HepG2 (cell line): ENCODE results near the gene PVR. TPM values are rescaled to one million over a fixed set of nuclear protein-coding genes. Genes with fewer than 3 reads are reported as not detected.

ENCODE experiments used
- CBX5 ChIP-seq: sonication (generic); formaldehyde crosslinking; IDR thresholded peaks from 2 replicates; pipeline ENCODE4 v1.4.0; 2020; ENCODE audit warnings: missing genetic modification reagents, borderline replicate concordance
- GATAD1 ChIP-seq: IDR thresholded peaks from 2 replicates; pipeline ENCODE4 v1.6.1; 2016; ENCODE audit warnings: missing genetic modification reagents, missing compliant biosample characterization
- HMGA1 ChIP-seq: sonication (generic); formaldehyde crosslinking; conservative IDR thresholded peaks from 2 replicates; pipeline ENCODE4 v1.4.0; 2020; ENCODE audit warnings: missing genetic modification reagents
- ISX ChIP-seq: sonication (generic); formaldehyde crosslinking; conservative IDR thresholded peaks from 2 replicates; pipeline ENCODE4 v1.5.0; 2020; ENCODE audit warnings: missing genetic modification reagents
- MTA3 ChIP-seq: sonication (generic); formaldehyde crosslinking; IDR thresholded peaks from 2 replicates; pipeline ENCODE4 v1.4.0; 2020; ENCODE audit warnings: missing genetic modification reagents
- NFE2L1 ChIP-seq: sonication (generic); formaldehyde crosslinking; IDR thresholded peaks from 2 replicates; pipeline ENCODE4 v1.4.0; 2020; ENCODE audit warnings: missing genetic modification reagents, mild to moderate bottlenecking, borderline replicate concordance
- SRSF1 ChIP-seq: fragments of 200-400 bp; formaldehyde crosslinking; optimal IDR thresholded peaks from 2 replicates; pipeline ENCODE3; 2017; ENCODE audit warnings: mild to moderate bottlenecking, low read depth, low read length, moderate library complexity
- THAP11 ChIP-seq: IDR thresholded peaks from 2 replicates; pipeline ENCODE4 v1.6.1; 2016; ENCODE audit warnings: missing biosample characterization, missing genetic modification reagents
- TSC22D2 ChIP-seq: sonication (generic); formaldehyde crosslinking; IDR thresholded peaks from 2 replicates; pipeline ENCODE4 v1.5.1; 2020; ENCODE audit warnings: missing genetic modification reagents, mild to moderate bottlenecking, borderline replicate concordance
- ZNF44 ChIP-seq: sonication (generic); formaldehyde crosslinking; IDR thresholded peaks from 2 replicates; pipeline ENCODE4 v1.5.1; 2020; ENCODE audit warnings: mild to moderate bottlenecking, missing genetic modification reagents
- polyA plus RNA-seq, 8 experiments: library from polyadenylated mRNA; depleted of rRNA in 3 of 8; stranded (reverse) in 7 of 8; unstranded in 1 of 8; fragments of >200 nt; fragmentation: Illumina TruSeq in 4 of 8; extraction: Trizol in 4 of 8; gene quantifications; 2 replicates each; pipeline versions ENCODE4 v1.2.1 to v1.2.3, GENCODE V29; 2011 to 2016; ENCODE audit warnings: low read depth in 4 of 8, missing spikeins in 1 of 8, mixed read lengths in 1 of 8; ENCODE audit not compliant: insufficient read depth in 1 of 8
- total RNA-seq, 5 experiments: library from RNA; depleted of rRNA; stranded (reverse); fragments of >200 nt; fragmentation: Illumina TruSeq; extraction: Trizol; gene quantifications; 2 replicates each; pipeline ENCODE4 v1.2.3, GENCODE V29; 2016; ENCODE audit warnings: low read depth in 1 of 5
- TF ChIP-seq, protein P1 (sequence below): sonication (generic); formaldehyde crosslinking; IDR thresholded peaks from 2 replicates; pipeline ENCODE4 v1.5.0; 2020; ENCODE audit warnings: missing genetic modification reagents
- TF ChIP-seq, protein P2 (sequence below): IDR thresholded peaks from 2 replicates; pipeline ENCODE4 v1.6.1; 2018; ENCODE audit warnings: missing genetic modification reagents, mild to moderate bottlenecking, missing compliant biosample characterization
- TF ChIP-seq, protein P3 (sequence below): sonication (generic); formaldehyde crosslinking; IDR thresholded peaks from 2 replicates; pipeline ENCODE4 v1.4.0; 2020; ENCODE audit warnings: missing genetic modification reagents, low read depth, mild to moderate bottlenecking, borderline replicate concordance
- TF ChIP-seq, protein P4 (sequence below): sonication (generic); formaldehyde crosslinking; IDR thresholded peaks from 2 replicates; pipeline ENCODE4 v1.5.1; 2020; ENCODE audit warnings: mild to moderate bottlenecking, missing genetic modification reagents, moderate library complexity
- TF ChIP-seq, protein P5 (sequence below): sonication (generic); formaldehyde crosslinking; IDR thresholded peaks from 2 replicates; pipeline ENCODE4 v1.4.0; 2020; ENCODE audit warnings: mild to moderate bottlenecking, missing genetic modification reagents, borderline replicate concordance

Gene PVR
- total and polyA plus RNA-seq, 2 of the 13 experiments (the other 11 are each of a cell fraction or from before 2014, with no cell fraction given) = 43.4 to 46.6 TPM

DNA sequence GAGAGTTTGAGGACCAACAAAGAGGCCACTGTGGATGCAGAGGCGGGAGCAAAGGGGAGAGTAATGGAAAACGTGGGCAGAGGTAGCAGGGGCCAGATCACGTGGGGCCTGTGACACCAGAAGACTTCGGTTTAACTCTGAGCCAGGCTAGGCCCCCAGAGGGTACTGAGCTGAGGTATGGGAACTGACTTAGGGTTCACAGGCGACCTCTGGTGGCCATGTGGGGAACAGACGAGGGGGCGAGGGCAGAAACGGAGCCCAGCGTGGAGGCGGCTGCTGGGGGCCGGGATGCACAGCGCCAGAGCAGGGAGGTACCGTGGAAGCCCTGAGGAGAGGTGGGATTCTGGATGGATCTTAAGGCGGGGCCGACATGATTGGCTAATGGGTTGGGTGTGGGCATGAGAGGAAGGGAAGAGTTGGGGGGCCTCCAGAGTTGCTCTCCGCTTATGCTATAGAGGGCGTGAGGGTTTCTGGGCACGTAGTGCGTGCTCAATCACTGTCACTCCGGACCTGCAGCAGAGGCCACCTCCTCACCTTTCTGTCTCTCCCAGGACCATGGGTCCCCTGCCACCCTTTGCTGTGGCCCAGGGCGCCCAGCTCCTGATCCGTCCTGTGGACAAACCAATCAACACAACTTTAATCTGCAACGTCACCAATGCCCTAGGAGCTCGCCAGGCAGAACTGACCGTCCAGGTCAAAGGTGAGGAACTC lies 13.7 kb downstream of the PVR start (continued):
- TF ChIP-seq, protein P1, sequence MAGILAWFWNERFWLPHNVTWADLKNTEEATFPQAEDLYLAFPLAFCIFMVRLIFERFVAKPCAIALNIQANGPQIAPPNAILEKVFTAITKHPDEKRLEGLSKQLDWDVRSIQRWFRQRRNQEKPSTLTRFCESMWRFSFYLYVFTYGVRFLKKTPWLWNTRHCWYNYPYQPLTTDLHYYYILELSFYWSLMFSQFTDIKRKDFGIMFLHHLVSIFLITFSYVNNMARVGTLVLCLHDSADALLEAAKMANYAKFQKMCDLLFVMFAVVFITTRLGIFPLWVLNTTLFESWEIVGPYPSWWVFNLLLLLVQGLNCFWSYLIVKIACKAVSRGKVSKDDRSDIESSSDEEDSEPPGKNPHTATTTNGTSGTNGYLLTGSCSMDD = no peak
- TF ChIP-seq ZNF44 (CRISPR knock-in tag) (no peak), THAP11 (0 out of 2 replicates have a peak, but pooled peaks have one; percentile 22), NFE2L1 (CRISPR knock-in tag) (no peak), TSC22D2 (CRISPR knock-in tag) (no peak), MTA3 (CRISPR knock-in tag) (no peak), ISX (CRISPR knock-in tag) (no peak), CBX5 (CRISPR knock-in tag) (no peak), HMGA1 (CRISPR knock-in tag) (no peak), GATAD1 (CRISPR knock-in tag) (no peak), SRSF1 (peak; percentile 27)
- TF ChIP-seq, protein P2, sequence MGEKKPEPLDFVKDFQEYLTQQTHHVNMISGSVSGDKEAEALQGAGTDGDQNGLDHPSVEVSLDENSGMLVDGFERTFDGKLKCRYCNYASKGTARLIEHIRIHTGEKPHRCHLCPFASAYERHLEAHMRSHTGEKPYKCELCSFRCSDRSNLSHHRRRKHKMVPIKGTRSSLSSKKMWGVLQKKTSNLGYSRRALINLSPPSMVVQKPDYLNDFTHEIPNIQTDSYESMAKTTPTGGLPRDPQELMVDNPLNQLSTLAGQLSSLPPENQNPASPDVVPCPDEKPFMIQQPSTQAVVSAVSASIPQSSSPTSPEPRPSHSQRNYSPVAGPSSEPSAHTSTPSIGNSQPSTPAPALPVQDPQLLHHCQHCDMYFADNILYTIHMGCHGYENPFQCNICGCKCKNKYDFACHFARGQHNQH (CRISPR knock-in tag) = peak; percentile 59; the same call in 1 of the 2 replicates
- TF ChIP-seq, protein P3, sequence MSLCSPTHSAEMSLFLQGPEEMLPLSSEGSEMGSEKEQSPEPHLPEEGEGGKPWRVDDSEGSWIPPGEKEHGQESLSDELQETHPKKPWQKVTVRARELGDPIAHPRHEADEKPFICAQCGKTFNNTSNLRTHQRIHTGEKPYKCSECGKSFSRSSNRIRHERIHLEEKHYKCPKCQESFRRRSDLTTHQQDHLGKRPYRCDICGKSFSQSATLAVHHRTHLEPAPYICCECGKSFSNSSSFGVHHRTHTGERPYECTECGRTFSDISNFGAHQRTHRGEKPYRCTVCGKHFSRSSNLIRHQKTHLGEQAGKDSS (CRISPR knock-in tag) = no peak
- TF ChIP-seq, protein P4, sequence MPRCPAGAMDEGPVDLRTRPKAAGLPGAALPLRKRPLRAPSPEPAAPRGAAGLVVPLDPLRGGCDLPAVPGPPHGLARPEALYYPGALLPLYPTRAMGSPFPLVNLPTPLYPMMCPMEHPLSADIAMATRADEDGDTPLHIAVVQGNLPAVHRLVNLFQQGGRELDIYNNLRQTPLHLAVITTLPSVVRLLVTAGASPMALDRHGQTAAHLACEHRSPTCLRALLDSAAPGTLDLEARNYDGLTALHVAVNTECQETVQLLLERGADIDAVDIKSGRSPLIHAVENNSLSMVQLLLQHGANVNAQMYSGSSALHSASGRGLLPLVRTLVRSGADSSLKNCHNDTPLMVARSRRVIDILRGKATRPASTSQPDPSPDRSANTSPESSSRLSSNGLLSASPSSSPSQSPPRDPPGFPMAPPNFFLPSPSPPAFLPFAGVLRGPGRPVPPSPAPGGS (CRISPR knock-in tag) = no peak
- TF ChIP-seq, protein P5, sequence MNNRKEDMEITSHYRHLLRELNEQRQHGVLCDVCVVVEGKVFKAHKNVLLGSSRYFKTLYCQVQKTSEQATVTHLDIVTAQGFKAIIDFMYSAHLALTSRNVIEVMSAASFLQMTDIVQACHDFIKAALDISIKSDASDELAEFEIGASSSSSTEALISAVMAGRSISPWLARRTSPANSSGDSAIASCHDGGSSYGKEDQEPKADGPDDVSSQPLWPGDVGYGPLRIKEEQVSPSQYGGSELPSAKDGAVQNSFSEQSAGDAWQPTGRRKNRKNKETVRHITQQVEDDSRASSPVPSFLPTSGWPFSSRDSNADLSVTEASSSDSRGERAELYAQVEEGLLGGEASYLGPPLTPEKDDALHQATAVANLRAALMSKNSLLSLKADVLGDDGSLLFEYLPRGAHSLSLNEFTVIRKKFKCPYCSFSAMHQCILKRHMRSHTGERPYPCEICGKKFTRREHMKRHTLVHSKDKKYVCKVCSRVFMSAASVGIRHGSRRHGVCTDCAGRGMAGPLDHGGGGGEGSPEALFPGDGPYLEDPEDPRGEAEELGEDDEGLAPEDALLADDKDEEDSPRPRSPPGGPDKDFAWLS (CRISPR knock-in tag) = no peak
